Neural cell (in vitro differentiated cells): ENCODE data around the gene KCNE3. TPM values are rescaled to one million over a fixed set of nuclear protein-coding genes. Genes with fewer than 3 reads are reported as not detected.

Source experiments
- H2AFZ ChIP-seq: fragments of 200-600, 300-800 bp; sonication (generic), shearing (Covaris generic); 2 replicates; pipeline ENCODE4 v1.6.0; 2014; ENCODE audit warnings: low read depth, mild to moderate bottlenecking, antibody characterized with exemption, low read length, moderate library complexity
- H3F3A ChIP-seq: fragments of 200-600 bp; shearing (Covaris generic); 2 replicates; pipeline ENCODE4 v1.6.1; 2016; ENCODE audit warnings: mild to moderate bottlenecking, moderate library complexity, mixed read lengths, antibody characterized with exemption, low read length; ENCODE audit not compliant: insufficient read depth, poor library complexity, severe bottlenecking
- H3K27ac ChIP-seq: fragments of 200-600, 300-800 bp; sonication (generic), shearing (Covaris generic); 2 replicates; pipeline ENCODE4 v1.5.1; 2014; ENCODE audit warnings: mild to moderate bottlenecking, low read length, moderate library complexity
- H3K27me3 ChIP-seq: fragments of 300-800, 200-600 bp; sonication (generic), shearing (Covaris generic); 2 replicates; pipeline ENCODE4 v1.6.0; 2014; ENCODE audit warnings: mild to moderate bottlenecking, low read depth, low read length, moderate library complexity; ENCODE audit not compliant: insufficient read depth
- H3K36me3 ChIP-seq: fragments of 300-800, 200-600 bp; sonication (generic), shearing (Covaris generic); 2 replicates; pipeline ENCODE4 v1.5.1; 2014; ENCODE audit warnings: mild to moderate bottlenecking, antibody characterized with exemption, low read length, moderate library complexity; ENCODE audit not compliant: insufficient read depth
- H3K4me2 ChIP-seq: fragments of 300-800, 200-600 bp; sonication (generic), shearing (Covaris generic); 2 replicates; pipeline ENCODE4 v1.6.0; 2014; ENCODE audit warnings: mild to moderate bottlenecking, low read length
- H3K4me3 ChIP-seq: fragments of 300-800, 200-600 bp; sonication (generic), shearing (Covaris generic); 2 replicates; pipeline ENCODE4 v1.5.1; 2014; ENCODE audit warnings: mild to moderate bottlenecking, low read length, moderate library complexity
- H3K79me2 ChIP-seq: fragments of 200-600 bp; shearing (Covaris generic); replicated peaks from 2 replicates; pipeline ENCODE4 v1.6.0; 2014; ENCODE audit warnings: mild to moderate bottlenecking, low read length, moderate library complexity; ENCODE audit not compliant: insufficient read depth
- H3K9ac ChIP-seq: fragments of 300-800, 200-600 bp; sonication (generic), shearing (Covaris generic); 2 replicates; pipeline ENCODE4 v1.6.1; 2016; ENCODE audit warnings: mild to moderate bottlenecking, low read length, mixed read lengths
- H3K9me2 ChIP-seq: fragments of 200-600 bp; shearing (Covaris generic); 2 replicates; pipeline ENCODE4 v1.6.1; 2016; ENCODE audit warnings: mild to moderate bottlenecking, low read length, mixed read lengths; ENCODE audit not compliant: insufficient read depth
- H3K9me3 ChIP-seq: fragments of 200-600, 300-800 bp; sonication (generic), shearing (Covaris generic); 2 replicates; pipeline ENCODE4 v1.6.1; 2016; ENCODE audit warnings: mild to moderate bottlenecking, mixed run types, low read length, moderate library complexity, mixed read lengths
- H4K20me1 ChIP-seq: fragments of 200-600 bp; shearing (Covaris generic); 2 replicates; pipeline ENCODE4 v1.6.1; 2016; ENCODE audit warnings: mild to moderate bottlenecking, mixed run types; ENCODE audit not compliant: insufficient read depth
- CTCF ChIP-seq: fragments of 450-650 bp; IDR thresholded peaks from 2 replicates; pipeline ENCODE4 v1.5.1; 2014; ENCODE audit warnings: antibody characterized with exemption, mild to moderate bottlenecking, moderate library complexity; ENCODE audit not compliant: poor library complexity, severe bottlenecking
- EP300 ChIP-seq: fragments of 450-650 bp; conservative IDR thresholded peaks from 2 replicates; pipeline ENCODE4 v1.6.1; 2014; ENCODE audit warnings: antibody characterized with exemption, mild to moderate bottlenecking, moderate library complexity; ENCODE audit not compliant: poor library complexity, severe bottlenecking
- EZH2 ChIP-seq: fragments of 200-600, 300-800 bp; shearing (Covaris generic), sonication (generic); IDR thresholded peaks from 2 replicates; pipeline ENCODE4 v1.6.1; 2014; ENCODE audit warnings: antibody characterized with exemption, low read length, borderline replicate concordance, mild to moderate bottlenecking; ENCODE audit not compliant: insufficient read depth, poor library complexity, severe bottlenecking
- MXI1 ChIP-seq: fragments of 450-650 bp; conservative IDR thresholded peaks from 2 replicates; pipeline ENCODE4 v1.6.1; 2014; ENCODE audit warnings: antibody characterized with exemption, mild to moderate bottlenecking; ENCODE audit not compliant: poor library complexity, severe bottlenecking
- POLR2AphosphoS5 ChIP-seq: IDR thresholded peaks from 2 replicates; pipeline ENCODE4 v1.6.1; 2012
- RAD21 ChIP-seq: fragments of 450-650 bp; conservative IDR thresholded peaks from 2 replicates; pipeline ENCODE4 v1.6.1; 2014; ENCODE audit warnings: antibody characterized with exemption, mild to moderate bottlenecking, moderate library complexity
- REST ChIP-seq: IDR thresholded peaks from 2 replicates; pipeline ENCODE4 v1.6.1; 2012; ENCODE audit warnings: borderline replicate concordance
- SMC3 ChIP-seq: fragments of 450-650 bp; conservative IDR thresholded peaks from 2 replicates; pipeline ENCODE4 v1.6.1; 2014; ENCODE audit warnings: antibody characterized with exemption, mild to moderate bottlenecking, moderate library complexity; ENCODE audit not compliant: poor library complexity
- TAF1 ChIP-seq: IDR thresholded peaks from 2 replicates; pipeline ENCODE4 v1.6.1; 2012; ENCODE audit warnings: low read depth
- polyA plus RNA-seq: library from polyadenylated mRNA; depleted of rRNA; stranded (reverse); fragments of >200 nt; gene quantifications from 2 replicates; pipeline ENCODE4 v1.2.3, GENCODE V29; 2014

The KCNE3 gene
- polyA plus RNA-seq, 1 donor from 2014 or later, result not detected

GRCh38 chr11:74504100-74504691, 36.8 kb upstream of the KCNE3 start:
- no peaks in the 10 kb centered on the region for H3K9me2 ChIP-seq
- H4K20me1 ChIP-seq, result no peaks in the 10 kb centered on the region
- no peak overlapping the region for H3K4me2 ChIP-seq

GRCh38 chr11:74494916-74495315, 27.6 kb upstream of the KCNE3 start:
- Histone ChIP-seq H3K27me3 (no peaks in the 10 kb centered on the region), H3K36me3 (no peaks in the 10 kb centered on the region), H3K9ac (no peak overlapping the region), H3K9me3 (no peaks in the 10 kb centered on the region), H3F3A (no peaks in the 10 kb centered on the region), H3K27ac (no peak overlapping the region), H3K9me2 (no peaks in the 10 kb centered on the region), H3K79me2 (no peaks in the 10 kb centered on the region), H3K4me2 (no peak overlapping the region), H3K4me3 (no peak overlapping the region), H4K20me1 (no peaks in the 10 kb centered on the region), H2AFZ (no peak overlapping the region)
- TF ChIP-seq SMC3 (no peak), EZH2 (no peak), POLR2AphosphoS5 (no peak), RAD21 (no peak), EP300 (no peak), TAF1 (no peak), REST (no peak), MXI1 (no peak)

More at GRCh38 chr11:74504100-74504691, 36.8 kb upstream of the KCNE3 start:
- Histone ChIP-seq H3K27me3 (no peaks in the 10 kb centered on the region), H3F3A (no peaks in the 10 kb centered on the region), H3K4me3 (no peak overlapping the region), H3K36me3 (no peaks in the 10 kb centered on the region), H3K79me2 (no peaks in the 10 kb centered on the region), H3K9ac (no peak overlapping the region), H2AFZ (no peak overlapping the region), H3K27ac (no peak overlapping the region), H3K9me3 (peaks cover 5% of the 10 kb centered on the region)
- TF ChIP-seq RAD21, result no peak
- TF ChIP-seq POLR2AphosphoS5, result no peak
- no peak for TF ChIP-seq TAF1
- TF ChIP-seq SMC3, result no peak
- no peak for TF ChIP-seq MXI1
- no peak for TF ChIP-seq CTCF
- no peak for TF ChIP-seq EZH2
- TF ChIP-seq EP300, result no peak
- TF ChIP-seq REST, result no peak
